PC-9 (cell line): ENCODE measurements around the gene FOXC1. TPM values are rescaled to one million over a fixed set of nuclear protein-coding genes. Genes with fewer than 3 reads are reported as not detected.

Experiments
- BruUV-seq: library from RNA; stranded (reverse); fragments of 400-500 nt; replicated peaks from 2 replicates; lab custom pipeline; 2021; lab: Mats Ljungman, UMichigan
- CTCF ChIA-PET: fragments of 300-600 bp; sonication (Branson Sonifier 250); formaldehyde crosslinking; loops from one replicate; lab custom pipeline; 2022; ENCODE audit warnings: antibody characterized with exemption; lab: Charles Lee
- POLR2A ChIA-PET: fragments of 300-600 bp; sonication (Branson Sonifier 250); formaldehyde crosslinking; loops from one replicate; lab custom pipeline; 2022; ENCODE audit warnings: antibody characterized with exemption; ENCODE audit not compliant: unreplicated experiment; lab: Charles Lee
- DNase-seq, 2 experiments: peaks; one replicate each; pipeline versions ENCODE4 v3.0.0 to v3.0.0-alpha.2; 2015 to 2022; ENCODE audit warnings: mixed read lengths in 1 of 2
- H2AFZ ChIP-seq: fragments of 200-600 bp; sonication (generic); 2 replicates; pipeline ENCODE4 v1.8.1; 2017; ENCODE audit warnings: antibody characterized with exemption
- H3F3A ChIP-seq: fragments of 200-600 bp; sonication (generic); 2 replicates; pipeline ENCODE4 v1.8.1; 2017; ENCODE audit warnings: antibody characterized with exemption, mild to moderate bottlenecking, low read depth; ENCODE audit not compliant: insufficient read depth
- H3K27ac ChIP-seq: fragments of 200-600 bp; sonication (generic); 2 replicates; pipeline ENCODE4 v1.6.1; 2016; ENCODE audit warnings: mixed run types
- H3K27me3 ChIP-seq: fragments of 200-600 bp; sonication (generic); 2 replicates; pipeline ENCODE4 v1.6.1; 2016; ENCODE audit warnings: low read depth, mixed run types; ENCODE audit not compliant: insufficient read depth
- H3K36me3 ChIP-seq: fragments of 200-600 bp; sonication (generic); 2 replicates; pipeline ENCODE4 v1.6.1; 2016; ENCODE audit warnings: low read depth, mixed run types
- H3K4me1 ChIP-seq: fragments of 200-600 bp; sonication (generic); replicated peaks from 2 replicates; pipeline ENCODE4 v1.6.1; 2016; ENCODE audit warnings: mixed run types; ENCODE audit not compliant: insufficient read depth
- H3K4me2 ChIP-seq: fragments of 200-600 bp; sonication (generic); 2 replicates; pipeline ENCODE4 v1.6.1; 2017; ENCODE audit warnings: mixed run types
- H3K4me3 ChIP-seq: fragments of 200-600 bp; sonication (generic); 2 replicates; pipeline ENCODE4 v1.6.1; 2016; ENCODE audit warnings: mixed run types
- H3K79me2 ChIP-seq: fragments of 200-600 bp; sonication (generic); 2 replicates; pipeline ENCODE4 v1.6.1; 2017; ENCODE audit warnings: low read depth, mixed run types
- H3K9me2 ChIP-seq: fragments of 200-600 bp; sonication (generic); 2 replicates; pipeline ENCODE4 v1.8.1; 2017; ENCODE audit warnings: mild to moderate bottlenecking; ENCODE audit not compliant: insufficient read depth
- H3K9me3 ChIP-seq: fragments of 200-600 bp; sonication (generic); 2 replicates; pipeline ENCODE4 v1.8.1; 2016; ENCODE audit warnings: low read depth; ENCODE audit not compliant: insufficient read depth
- H4K20me1 ChIP-seq: fragments of 200-600 bp; sonication (generic); 2 replicates; pipeline ENCODE4 v1.8.1; 2017; ENCODE audit not compliant: insufficient read depth
- EZH2 ChIP-seq: fragments of 200-600 bp; sonication (generic); IDR thresholded peaks from 2 replicates; pipeline ENCODE4 v1.8.0; 2017; ENCODE audit warnings: antibody characterized with exemption, low read depth
- intact Hi-C: fragments of 100-400 bp; cut with micrococcal nuclease; formaldehyde crosslinking; loops from one replicate; pipeline ENCODE4 v1.10.0; 2022; ENCODE audit not compliant: unreplicated experiment
- total RNA-seq: library from RNA; stranded (reverse); gene quantifications from 2 replicates; pipeline ENCODE4 v1.2.3, GENCODE V29; 2021
- TF ChIP-seq, protein P1 (sequence below): fragments of 200-600 bp; sonication (generic); conservative IDR thresholded peaks from 2 replicates; pipeline ENCODE4 v1.6.1; 2017; ENCODE audit warnings: mixed run types, antibody characterized with exemption, mild to moderate bottlenecking, moderate library complexity

The FOXC1 gene
- total RNA-seq, 1 experiment from 2014 or later: 18.6 TPM

DNA sequence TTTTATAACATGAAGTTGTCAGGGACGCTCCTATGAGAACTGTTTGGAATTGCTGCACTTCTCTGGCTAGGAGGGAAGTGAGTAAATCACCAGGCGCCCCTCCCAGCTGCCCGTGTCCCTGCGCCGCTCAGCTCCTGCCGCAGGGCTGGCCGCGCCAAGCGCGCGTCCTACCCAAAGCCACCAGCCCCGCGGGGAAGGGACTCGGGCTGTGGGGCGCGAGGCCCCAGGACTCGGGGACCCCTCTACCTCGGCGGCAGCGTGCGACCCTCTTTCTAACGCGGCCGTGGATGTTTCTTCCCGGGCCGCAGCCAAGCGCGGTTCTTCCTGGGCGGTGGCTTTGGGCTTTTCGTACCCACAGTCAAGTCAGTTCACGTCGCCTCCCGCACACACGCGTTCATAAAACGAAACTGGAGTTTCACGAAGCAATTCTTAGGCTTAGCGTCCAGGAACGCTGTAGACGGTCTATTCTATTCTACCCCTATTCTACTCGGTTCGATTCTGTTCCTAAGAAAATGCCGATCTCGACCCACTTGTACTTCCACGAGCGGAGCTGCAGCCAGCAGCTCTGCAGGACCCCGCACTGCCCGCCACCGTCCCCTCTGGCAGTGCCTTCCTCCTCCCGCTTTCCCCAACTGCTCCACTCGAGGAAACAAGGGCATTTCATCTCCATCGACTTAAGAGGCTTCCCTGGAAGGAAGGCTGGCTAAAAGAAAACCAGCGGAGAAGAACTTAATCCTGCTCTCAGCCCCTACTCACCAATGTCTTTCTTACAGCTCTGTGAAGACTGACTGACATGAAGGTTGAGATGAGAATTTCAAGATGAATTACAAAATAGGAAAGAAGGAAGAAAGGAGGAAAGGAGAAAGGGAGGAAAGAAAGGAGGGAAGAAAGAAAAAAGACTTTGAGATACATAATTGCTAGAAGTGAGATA, 15.4 kb downstream of the FOXC1 start:
- Histone ChIP-seq H3K9me2 (no peaks in the 10 kb centered on the region), H3K4me3 (peak overlapping the region; percentile 50; the same call in 1 of the 2 replicates), H3K79me2 (no peaks in the 10 kb centered on the region), H3F3A (peaks cover 10% of the 10 kb centered on the region), H3K27ac (no peak overlapping the region), H3K4me2 (peak overlapping the region; percentile 73), H3K9me3 (no peaks in the 10 kb centered on the region), H4K20me1 (no peaks in the 10 kb centered on the region), H2AFZ (0 out of 2 replicates have a peak overlapping the region, but pooled peaks have one; percentile 60), H3K36me3 (no peaks in the 10 kb centered on the region), H3K27me3 (no peaks in the 10 kb centered on the region), H3K4me1 (peaks cover 10% of the 10 kb centered on the region)
- TF ChIP-seq EZH2: no peak
- CTCF ChIA-PET: no interaction called here
- no TSS peak for BruUV-seq
- intact Hi-C loops: no loop called here
- POLR2A ChIA-PET: interaction anchor here (0.8 kb wide), 1 partner anchor 8 kb away, joined by 3 read pairs; no protein-coding TSS in a partner anchor
- peak in 1 of 2 experiments; percentile 45 for DNase-seq

DNA sequence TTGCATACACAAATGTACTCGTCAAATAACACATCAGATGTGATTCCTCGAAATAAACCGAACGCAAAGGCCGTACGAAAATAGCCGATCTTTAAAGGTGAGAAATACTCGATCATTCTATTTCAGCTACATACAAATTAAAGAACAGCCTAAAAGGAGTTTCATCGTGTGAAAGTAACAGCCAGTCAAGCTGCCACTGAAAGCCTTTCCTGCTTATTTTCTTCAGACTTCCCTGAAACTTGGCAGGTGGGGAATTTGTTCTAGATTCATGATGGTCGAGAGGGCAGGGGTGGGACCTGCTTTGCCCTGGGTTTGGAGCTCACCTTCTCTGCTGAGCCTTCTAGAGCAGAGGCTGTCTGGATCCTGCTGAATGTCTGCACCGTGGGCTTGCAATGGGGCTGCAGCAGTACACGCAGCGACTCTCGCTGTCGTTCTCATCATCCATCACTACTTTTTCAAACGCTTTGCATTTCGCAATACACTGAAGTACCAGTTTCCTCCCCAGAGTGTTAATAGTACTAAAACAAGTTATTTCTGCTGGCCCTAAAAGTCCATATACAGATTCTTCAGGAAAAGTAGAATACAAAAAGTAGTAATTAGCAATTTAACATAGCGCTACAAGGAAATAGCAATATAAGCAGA, 16.2 kb downstream of the FOXC1 start:
- intact Hi-C loops: no loop called here
- POLR2A ChIA-PET: no interaction called here
- H4K20me1 ChIP-seq: no peaks in the 10 kb centered on the region

DNA sequence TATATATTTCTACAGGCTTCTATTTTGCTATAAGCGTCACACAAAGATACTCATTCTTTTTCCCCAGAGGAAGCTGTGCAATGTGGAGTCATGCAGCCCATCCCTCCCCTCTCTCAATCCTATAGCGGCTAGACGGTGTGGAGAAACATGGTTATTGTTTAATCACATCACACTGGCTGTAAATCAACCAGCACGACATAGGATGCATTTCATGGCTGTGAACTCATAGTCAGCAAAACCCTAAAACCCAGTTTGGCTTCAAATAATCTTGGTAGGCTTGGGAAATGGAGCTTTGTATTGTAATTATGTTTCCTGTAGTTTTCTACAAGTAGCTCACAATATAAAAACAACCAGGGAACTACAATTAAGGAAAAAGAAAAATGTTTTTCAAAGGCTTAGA, 16.8 kb downstream of the FOXC1 start:
- Histone ChIP-seq H3K27me3 (no peaks in the 10 kb centered on the region), H3K27ac (no peak overlapping the region), H4K20me1 (no peaks in the 10 kb centered on the region), H3K36me3 (no peaks in the 10 kb centered on the region), H3K9me2 (no peaks in the 10 kb centered on the region), H3K4me3 (no peak overlapping the region), H3K4me2 (no peak overlapping the region), H3F3A (peaks cover 24% of the 10 kb centered on the region), H3K4me1 (peaks cover 24% of the 10 kb centered on the region), H3K9me3 (no peaks in the 10 kb centered on the region), H2AFZ (no peak overlapping the region), H3K79me2 (no peaks in the 10 kb centered on the region)
- DNase-seq: no peak
- CTCF ChIA-PET: no interaction called here
- no peak for TF ChIP-seq EZH2
- TF ChIP-seq, protein P1, sequence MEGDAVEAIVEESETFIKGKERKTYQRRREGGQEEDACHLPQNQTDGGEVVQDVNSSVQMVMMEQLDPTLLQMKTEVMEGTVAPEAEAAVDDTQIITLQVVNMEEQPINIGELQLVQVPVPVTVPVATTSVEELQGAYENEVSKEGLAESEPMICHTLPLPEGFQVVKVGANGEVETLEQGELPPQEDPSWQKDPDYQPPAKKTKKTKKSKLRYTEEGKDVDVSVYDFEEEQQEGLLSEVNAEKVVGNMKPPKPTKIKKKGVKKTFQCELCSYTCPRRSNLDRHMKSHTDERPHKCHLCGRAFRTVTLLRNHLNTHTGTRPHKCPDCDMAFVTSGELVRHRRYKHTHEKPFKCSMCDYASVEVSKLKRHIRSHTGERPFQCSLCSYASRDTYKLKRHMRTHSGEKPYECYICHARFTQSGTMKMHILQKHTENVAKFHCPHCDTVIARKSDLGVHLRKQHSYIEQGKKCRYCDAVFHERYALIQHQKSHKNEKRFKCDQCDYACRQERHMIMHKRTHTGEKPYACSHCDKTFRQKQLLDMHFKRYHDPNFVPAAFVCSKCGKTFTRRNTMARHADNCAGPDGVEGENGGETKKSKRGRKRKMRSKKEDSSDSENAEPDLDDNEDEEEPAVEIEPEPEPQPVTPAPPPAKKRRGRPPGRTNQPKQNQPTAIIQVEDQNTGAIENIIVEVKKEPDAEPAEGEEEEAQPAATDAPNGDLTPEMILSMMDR: no peak
- intact Hi-C loops: no loop called here
- no TSS peak for BruUV-seq
- POLR2A ChIA-PET: interaction anchor here (0.6 kb wide), 1 partner anchor 82 kb away, joined by 7 read pairs; no protein-coding TSS in a partner anchor

More for the DNA sequence above, 16.2 kb downstream of the FOXC1 start:
- Histone ChIP-seq H3K36me3 (no peaks in the 10 kb centered on the region), H3K79me2 (no peaks in the 10 kb centered on the region), H3K4me2 (peak overlapping the region; percentile 73), H3K9me2 (no peaks in the 10 kb centered on the region), H3K4me3 (peak overlapping the region; percentile 50; the same call in 1 of the 2 replicates), H3K9me3 (no peaks in the 10 kb centered on the region), H3K4me1 (peaks cover 18% of the 10 kb centered on the region), H3K27me3 (no peaks in the 10 kb centered on the region), H2AFZ (no peak overlapping the region), H3F3A (peaks cover 18% of the 10 kb centered on the region), H3K27ac (no peak overlapping the region)
- DNase-seq: no peak
- TF ChIP-seq EZH2: no peak
- TF ChIP-seq, protein P1: no peak
- CTCF ChIA-PET: no interaction called here
- BruUV-seq: no TSS peak
